HG02623 (cell line): Measurements from ENCODE around the gene RRM2.
"Not testable (repeated sequence)": the region's sequence is repeated elsewhere in the genome, so short reads cannot be mapped to it uniquely, and the experiment has no call there.

Source experiments
- ATAC-seq: cut with Tn5 transposase; IDR thresholded peaks from one replicate; pipeline ENCODE4 v1.9.1; 2021; ENCODE audit warnings: moderate library complexity; ENCODE audit not compliant: unreplicated experiment

Gene RRM2

GRCh38 chr2:10129490-10129889 is 7.0 kb downstream of the RRM2 start:
- ATAC-seq, result no peak

GRCh38 chr2:10132043-10132575 is 9.6 kb downstream of the RRM2 start:
- no peak for ATAC-seq

GRCh38 chr2:10132596-10132995 is 10.1 kb downstream of the RRM2 start:
- ATAC-seq, result no peak

- ATAC-seq, result no peak
These were observed 10.6 kb downstream of the RRM2 start for GRCh38 chr2:10132996-10133647.

GRCh38 chr2:10135296-10136089 is 13.0 kb downstream of the RRM2 start:
- ATAC-seq, result no peak

- ATAC-seq, result no peak
These were observed 13.8 kb downstream of the RRM2 start for GRCh38 chr2:10136101-10136934.

GRCh38 chr2:10137053-10137843 is 14.7 kb downstream of the RRM2 start:
- no peak for ATAC-seq

GRCh38 chr2:10139536-10139935 is 17.0 kb downstream of the RRM2 start:
- ATAC-seq, result no peak

GRCh38 chr2:10140841-10141610 is 18.5 kb downstream of the RRM2 start:
- no peak for ATAC-seq

- ATAC-seq, result no peak
These were observed 19.4 kb downstream of the RRM2 start for GRCh38 chr2:10141736-10142639.

- no peak for ATAC-seq
These were observed 20.1 kb downstream of the RRM2 start for GRCh38 chr2:10142640-10142965.

- ATAC-seq, result no peak
These were observed 22.4 kb downstream of the RRM2 start for GRCh38 chr2:10144771-10145518.

GRCh38 chr2:10145519-10146357 is 23.2 kb downstream of the RRM2 start:
- no peak for ATAC-seq

- ATAC-seq, result no peak
These were observed 23.9 kb downstream of the RRM2 start for GRCh38 chr2:10146366-10147005.

GRCh38 chr2:10147050-10147660 is 24.6 kb downstream of the RRM2 start:
- not testable (repeated sequence) for ATAC-seq

GRCh38 chr2:10148268-10148667 is 25.7 kb downstream of the RRM2 start:
- ATAC-seq, result no peak
